ENCODE data around the gene FRMD4A. TPM values are rescaled to one million over a fixed set of nuclear protein-coding genes. Genes with fewer than 3 reads are reported as not detected.

FRMD4A gene
- total RNA-seq, 2 experiments from 2014 or later = 0.82 to 0.94 TPM

DNA sequence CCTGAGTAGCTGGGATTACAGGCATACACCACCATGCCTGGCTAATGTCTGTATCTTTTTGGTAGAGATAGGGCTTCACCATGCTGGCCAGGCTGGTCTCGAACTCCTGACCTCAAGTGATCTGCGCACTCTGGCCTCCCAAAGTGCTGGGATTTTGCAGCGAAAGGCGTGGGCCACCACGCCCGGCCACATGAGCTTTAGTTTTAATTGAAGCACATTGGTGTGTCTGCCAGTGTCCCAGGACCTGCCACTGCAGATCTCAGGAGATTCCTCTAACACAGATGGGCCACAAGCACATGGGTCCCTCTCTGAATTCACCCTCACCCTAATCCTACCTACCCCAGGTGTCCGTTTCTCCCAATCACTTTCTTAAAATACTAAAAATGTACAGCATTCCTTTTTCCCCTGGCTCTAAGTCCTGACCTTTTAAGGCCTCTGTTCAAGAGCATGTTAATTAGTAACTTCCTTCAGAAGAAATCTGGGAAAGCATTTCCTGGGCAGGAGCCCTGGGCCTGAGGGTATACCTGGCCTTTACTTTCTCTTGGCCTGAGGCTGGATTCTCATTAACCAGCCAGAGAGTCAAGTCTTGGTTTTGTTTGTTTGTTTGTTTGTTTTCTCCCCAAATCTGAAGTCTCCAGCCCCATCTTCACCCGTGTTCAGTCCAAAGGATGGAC lies 661.4 kb downstream of the FRMD4A start:
- Mint-ChIP-seq H3K27me3 (ENCODE audit: low read depth) (no peaks in the 10 kb centered on the region), H3K36me3 (ENCODE audit: low read depth) (no peaks in the 10 kb centered on the region), H3K4me1 (ENCODE audit: low read depth) (no peaks in the 10 kb centered on the region), H3K4me3 (no peak overlapping the region), H3K27ac (no peak overlapping the region), H3K9me3 (ENCODE audit: insufficient read depth) (no peaks in the 10 kb centered on the region)
- ChIA-PET CTCF (no interaction called here), POLR2A (no interaction called here)
- ATAC-seq (no peak), DNase-seq (no peak)

- ChIA-PET CTCF (interaction anchor here (1.1 kb wide), 1 partner anchor 9 kb away, joined by 3 read pairs; no protein-coding TSS in a partner anchor), POLR2A (no interaction called here)
- Mint-ChIP-seq H3K36me3 (ENCODE audit: low read depth) (no peaks in the 10 kb centered on the region), H3K27me3 (ENCODE audit: low read depth) (peaks cover 2% of the 10 kb centered on the region), H3K9me3 (ENCODE audit: insufficient read depth) (no peaks in the 10 kb centered on the region), H3K4me1 (ENCODE audit: low read depth) (no peaks in the 10 kb centered on the region), H3K4me3 (no peak overlapping the region), H3K27ac (no peak overlapping the region)
- ATAC-seq = no peak
- DNase-seq = no peak
These were observed 662.6 kb downstream of the FRMD4A start for GRCh38 chr10:13668126-13668525.

- Mint-ChIP-seq H3K4me3 (no peak overlapping the region), H3K27me3 (ENCODE audit: low read depth) (peaks cover 2% of the 10 kb centered on the region), H3K27ac (no peak overlapping the region), H3K36me3 (ENCODE audit: low read depth) (no peaks in the 10 kb centered on the region), H3K4me1 (ENCODE audit: low read depth) (peaks cover 3% of the 10 kb centered on the region), H3K9me3 (ENCODE audit: insufficient read depth) (no peaks in the 10 kb centered on the region)
- DNase-seq (no peak), ATAC-seq (no peak)
- CTCF ChIA-PET = no interaction called here
- POLR2A ChIA-PET = no interaction called here
These were observed 665.0 kb downstream of the FRMD4A start for GRCh38 chr10:13665516-13666262.

DNA sequence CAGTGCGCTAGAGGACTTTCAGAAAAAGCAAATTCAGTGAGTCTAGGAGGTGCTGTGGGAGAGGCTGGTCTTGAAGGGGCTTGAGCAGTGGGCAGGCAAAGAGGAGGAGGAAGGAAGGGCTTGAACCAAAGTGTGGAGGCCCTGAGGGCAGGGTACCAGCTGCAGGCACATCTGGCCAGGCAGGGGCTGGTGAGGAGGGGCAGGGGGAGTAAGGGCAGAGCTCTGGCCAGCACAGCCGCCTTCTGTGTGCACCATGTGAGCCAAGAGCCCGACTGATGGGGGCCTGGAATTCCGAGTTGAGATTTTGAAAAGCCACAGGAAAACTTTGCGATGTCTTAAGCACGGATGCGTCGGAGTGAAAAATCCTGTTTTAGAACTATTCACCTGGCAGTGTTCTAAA lies 669.5 kb downstream of the FRMD4A start:
- Mint-ChIP-seq H3K4me3 (no peak overlapping the region), H3K27ac (no peak overlapping the region), H3K9me3 (ENCODE audit: insufficient read depth) (no peaks in the 10 kb centered on the region), H3K27me3 (ENCODE audit: low read depth) (peaks cover 2% of the 10 kb centered on the region), H3K36me3 (ENCODE audit: low read depth) (no peaks in the 10 kb centered on the region), H3K4me1 (ENCODE audit: low read depth) (peaks cover 28% of the 10 kb centered on the region)
- ChIA-PET POLR2A (no interaction called here), CTCF (interaction anchor here (1.3 to 1.8 kb wide), 2 partner anchors 114 to 116 kb away, joined by 4 to 6 read pairs; no protein-coding TSS in a partner anchor)
- ATAC-seq = no peak
- DNase-seq = no peak

DNA sequence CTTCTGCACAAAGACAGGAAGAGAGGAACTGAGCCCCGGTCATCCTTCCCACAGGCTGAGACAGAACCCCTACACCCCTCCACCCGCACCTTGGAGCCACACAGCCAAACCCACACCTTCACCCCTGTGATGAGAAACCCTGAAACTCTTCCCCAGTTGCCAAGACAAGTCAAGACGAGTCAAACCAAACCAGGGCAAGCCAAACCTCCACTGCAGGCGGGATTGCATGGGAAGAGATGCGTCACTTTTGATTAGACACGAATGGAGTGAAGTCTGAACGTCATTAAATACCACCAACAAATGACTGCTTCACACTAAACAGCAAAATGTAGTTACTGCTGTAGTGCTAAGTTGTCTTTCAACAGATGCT lies 670.2 kb downstream of the FRMD4A start:
- Mint-ChIP-seq H3K4me3 (no peak overlapping the region), H3K9me3 (ENCODE audit: insufficient read depth) (no peaks in the 10 kb centered on the region), H3K36me3 (ENCODE audit: low read depth) (no peaks in the 10 kb centered on the region), H3K27me3 (ENCODE audit: low read depth) (peaks cover 2% of the 10 kb centered on the region), H3K4me1 (ENCODE audit: low read depth) (peaks cover 28% of the 10 kb centered on the region), H3K27ac (no peak overlapping the region)
- ATAC-seq (no peak), DNase-seq (no peak)
- POLR2A ChIA-PET = interaction anchor here (1.1 kb wide), 1 partner anchor 525 kb away, joined by 3 read pairs; no protein-coding TSS in a partner anchor
- CTCF ChIA-PET = interaction anchor here (1.3 to 2.0 kb wide), 3 partner anchors 15 to 116 kb away, joined by 4 to 6 read pairs (median 5); no protein-coding TSS in a partner anchor

GRCh38 chr10:13659887-13660550 lies 670.7 kb downstream of the FRMD4A start:
- ChIA-PET CTCF (interaction anchor here (0.7 to 2.0 kb wide), 23 partner anchors 8 to 358 kb away, joined by 3 to 17 read pairs (median 3); no protein-coding TSS in a partner anchor), POLR2A (interaction anchor here (1.1 kb wide), 1 partner anchor 525 kb away, joined by 3 read pairs; no protein-coding TSS in a partner anchor)
- peaks cover 28% of the 10 kb centered on the region for H3K4me1 Mint-ChIP-seq (ENCODE audit: low read depth)
- ATAC-seq (peak; percentile 62), DNase-seq (peak; percentile 75)
- no peaks in the 10 kb centered on the region for H3K36me3 Mint-ChIP-seq (ENCODE audit: low read depth)
- no peaks in the 10 kb centered on the region for H3K9me3 Mint-ChIP-seq (ENCODE audit: insufficient read depth)
- peaks cover 2% of the 10 kb centered on the region for H3K27me3 Mint-ChIP-seq (ENCODE audit: low read depth)
- H3K27ac Mint-ChIP-seq = peak overlapping the region; percentile 22
- peak overlapping the region; percentile 25 for H3K4me3 Mint-ChIP-seq

DNA sequence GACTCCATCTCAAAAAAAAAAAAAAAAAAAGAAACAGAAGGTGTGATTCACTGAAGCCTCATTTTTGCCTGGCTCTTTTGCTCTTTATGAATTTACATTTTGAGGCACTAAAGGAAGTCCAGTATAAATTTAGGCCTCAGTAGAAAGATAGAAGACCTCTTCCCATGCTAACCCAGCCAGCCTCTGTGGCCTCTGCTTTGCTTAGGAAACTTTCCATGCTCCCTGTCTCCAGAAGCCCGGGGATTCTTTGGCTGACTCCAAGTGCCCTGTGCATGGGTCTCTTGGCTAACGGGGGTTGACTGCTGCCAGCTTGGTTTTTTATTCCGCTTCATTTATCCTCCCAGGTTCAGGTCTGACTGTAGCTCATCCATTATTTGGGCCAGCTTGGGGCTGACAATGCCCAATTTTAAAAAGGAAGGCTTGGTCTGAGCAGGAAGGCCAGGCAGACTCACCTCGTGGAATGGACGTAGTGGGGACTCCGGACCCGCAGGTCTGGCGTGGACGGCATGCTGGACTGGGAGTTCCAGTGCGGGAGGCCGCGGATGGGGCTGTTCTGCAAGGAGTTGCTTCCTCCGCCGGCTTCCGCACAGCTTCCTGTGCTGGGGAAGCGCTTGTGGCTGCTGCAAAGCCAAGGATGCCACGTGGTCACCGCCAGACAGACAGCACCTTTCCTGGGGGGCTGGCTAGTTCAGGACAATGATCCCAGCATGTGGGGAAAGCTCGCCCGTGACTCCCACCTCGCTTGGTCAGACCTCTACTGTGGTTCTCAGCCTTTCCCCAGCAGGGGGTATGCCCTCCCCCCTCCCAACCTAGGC lies 671.6 kb downstream of the FRMD4A start:
- H3K36me3 Mint-ChIP-seq (ENCODE audit: low read depth) = no peaks in the 10 kb centered on the region
- POLR2A ChIA-PET = no interaction called here
- ATAC-seq = no peak
- H3K4me1 Mint-ChIP-seq (ENCODE audit: low read depth) = peaks cover 28% of the 10 kb centered on the region
- peak overlapping the region; percentile 25 for H3K4me3 Mint-ChIP-seq
- H3K9me3 Mint-ChIP-seq (ENCODE audit: insufficient read depth) = no peaks in the 10 kb centered on the region
- H3K27me3 Mint-ChIP-seq (ENCODE audit: low read depth) = peaks cover under 1% of the 10 kb centered on the region
- peak; percentile 26 for DNase-seq
- CTCF ChIA-PET = interaction anchor here (0.7 to 2.0 kb wide), 23 partner anchors 8 to 357 kb away, joined by 3 to 17 read pairs (median 3); no protein-coding TSS in a partner anchor
- peak overlapping the region; percentile 33 for H3K27ac Mint-ChIP-seq

- Mint-ChIP-seq H3K27ac (peak overlapping the region; percentile 49), H3K9me3 (ENCODE audit: insufficient read depth) (no peaks in the 10 kb centered on the region), H3K27me3 (ENCODE audit: low read depth) (no peaks in the 10 kb centered on the region), H3K36me3 (ENCODE audit: low read depth) (no peaks in the 10 kb centered on the region), H3K4me1 (ENCODE audit: low read depth) (peaks cover 28% of the 10 kb centered on the region), H3K4me3 (peak overlapping the region; percentile 3)
- CTCF ChIA-PET = no interaction called here
- ATAC-seq = peak; percentile 45
- peak; percentile 45 for DNase-seq
- POLR2A ChIA-PET = no interaction called here
These were observed 672.5 kb downstream of the FRMD4A start for GRCh38 chr10:13658264-13658663.

GRCh38 chr10:13657101-13657680 lies 673.5 kb downstream of the FRMD4A start:
- Mint-ChIP-seq H3K4me1 (ENCODE audit: low read depth) (peaks cover 28% of the 10 kb centered on the region), H3K27me3 (ENCODE audit: low read depth) (no peaks in the 10 kb centered on the region), H3K4me3 (no peak overlapping the region), H3K36me3 (ENCODE audit: low read depth) (no peaks in the 10 kb centered on the region), H3K27ac (no peak overlapping the region), H3K9me3 (ENCODE audit: insufficient read depth) (no peaks in the 10 kb centered on the region)
- DNase-seq = no peak
- CTCF ChIA-PET = no interaction called here
- POLR2A ChIA-PET = interaction anchor here (1.3 kb wide), 1 partner anchor 35 kb away, joined by 3 read pairs; no protein-coding TSS in a partner anchor
- ATAC-seq = no peak

DNA sequence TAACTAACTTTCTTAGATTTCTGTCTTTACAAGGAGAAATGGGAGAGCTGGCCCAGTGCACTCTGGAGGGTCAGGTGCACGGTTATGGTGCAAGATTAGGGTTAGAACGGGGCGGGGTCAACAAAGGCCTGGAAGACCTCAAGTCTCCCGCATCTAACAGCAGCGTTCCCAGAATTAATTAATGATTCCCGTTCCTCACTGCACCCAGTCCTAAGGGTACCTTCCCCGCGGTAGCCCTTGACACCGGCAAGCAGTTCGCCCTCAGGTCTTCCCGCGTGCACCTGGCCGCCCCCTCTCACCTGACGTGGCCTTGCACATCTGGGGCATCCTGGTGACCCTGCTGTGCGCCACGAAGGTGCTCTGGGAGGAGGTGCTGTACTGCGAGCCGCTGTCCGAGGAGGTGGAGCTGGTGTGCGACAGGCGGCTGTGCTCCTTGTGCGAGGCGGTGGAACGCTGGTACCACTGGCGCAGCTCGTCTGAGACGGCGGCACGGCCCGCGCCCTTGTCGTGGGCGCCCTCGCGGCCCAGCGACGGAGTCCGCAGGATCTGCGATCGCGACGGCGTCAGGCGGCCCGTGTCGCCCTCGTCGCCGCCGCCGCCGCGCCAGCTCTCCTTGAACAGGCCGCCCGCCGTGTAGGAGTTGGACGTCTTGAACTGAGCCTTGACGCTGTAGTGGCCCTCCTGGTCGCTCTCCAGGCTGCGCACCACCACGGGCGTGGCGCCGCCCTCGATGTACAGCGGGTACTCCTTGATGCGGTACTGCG lies 674.2 kb downstream of the FRMD4A start:
- Mint-ChIP-seq H3K27me3 (ENCODE audit: low read depth) (no peaks in the 10 kb centered on the region), H3K27ac (no peak overlapping the region)

More for the DNA sequence above, 674.2 kb downstream of the FRMD4A start:
- DNase-seq = no peak
- no peak for ATAC-seq
- no peaks in the 10 kb centered on the region for H3K36me3 Mint-ChIP-seq (ENCODE audit: low read depth)
- H3K9me3 Mint-ChIP-seq (ENCODE audit: insufficient read depth) = no peaks in the 10 kb centered on the region
- ChIA-PET CTCF (no interaction called here), POLR2A (interaction anchor here (1.3 kb wide), 1 partner anchor 35 kb away, joined by 3 read pairs; no protein-coding TSS in a partner anchor)
- H3K4me3 Mint-ChIP-seq = no peak overlapping the region
- H3K4me1 Mint-ChIP-seq (ENCODE audit: low read depth) = peaks cover 28% of the 10 kb centered on the region

All from activated CD8-positive, alpha-beta T cell treated with anti-CD3 and anti-CD28 coated beads, Interleukin-2, amount 10 ng/mL, durations not matched to agents 7 days and 5 days (primary cell).